ENCODE results near the gene METTL23. TPM values are rescaled to one million over a fixed set of nuclear protein-coding genes. Genes with fewer than 3 reads are reported as not detected.

METTL23 gene
- total and polyA plus RNA-seq, 4 donors: 23.1 to 43.1 (median 36.1) TPM

DNA sequence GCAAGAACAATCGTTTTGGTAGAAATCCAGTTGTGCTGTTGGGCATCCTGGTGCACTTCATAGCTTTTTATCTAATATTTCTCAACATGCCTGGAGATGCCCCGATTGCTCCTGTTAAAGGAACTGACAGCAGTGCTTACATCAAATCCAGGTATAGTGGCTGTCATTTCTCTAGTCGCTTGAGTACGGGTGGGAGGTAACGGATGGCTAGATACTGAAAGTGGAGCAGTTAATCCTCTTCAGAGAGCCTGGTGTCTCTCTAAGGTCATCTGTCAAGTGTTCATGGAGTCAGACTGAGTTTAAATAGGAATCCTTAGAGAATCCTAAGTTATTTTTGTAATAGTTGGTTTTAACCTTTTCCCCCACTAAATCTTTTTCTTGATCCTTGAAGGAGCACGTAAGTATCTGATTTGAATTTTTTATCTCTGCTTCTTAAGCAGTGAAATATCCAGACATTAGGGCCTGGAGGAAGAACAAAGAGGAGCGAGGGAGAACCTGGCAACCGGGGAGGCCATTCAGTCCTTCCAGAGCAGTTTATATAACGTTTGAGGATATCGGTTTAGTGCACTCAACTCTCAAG is 48.5 kb downstream of the METTL23 start:
- DNase-seq (no peak), ATAC-seq (ENCODE audit: insufficient read depth, low FRiP score) (no peak)
- Histone ChIP-seq H3K9me3 (ENCODE audit: control insufficient read depth in 4 of 4, insufficient read depth in 3 of 4, low read length in 3 of 4) (no peaks in the 10 kb centered on the region), H3K9ac (ENCODE audit: insufficient read depth in 1 of 2, low read length in 2 of 2) (no peak overlapping the region), H3K36me3 (ENCODE audit: control insufficient read depth in 4 of 4, insufficient read depth in 4 of 4, low read length in 4 of 4) (peaks cover 14 to 35% (median 20%) of the 10 kb centered on the region in 4 donors), H3K4me3 (no peak overlapping the region), H3K27me3 (ENCODE audit: control insufficient read depth in 3 of 3, insufficient read depth in 3 of 3, low read length in 2 of 3) (no peaks in the 10 kb centered on the region), H3K27ac (ENCODE audit: low read depth in 1 of 2, low read length in 1 of 2) (no peak overlapping the region), H3K4me1 (ENCODE audit: control insufficient read depth in 5 of 5, insufficient read depth in 5 of 5, low read length in 5 of 5) (no peaks in the 10 kb centered on the region)
- TF ChIP-seq, protein P1, sequence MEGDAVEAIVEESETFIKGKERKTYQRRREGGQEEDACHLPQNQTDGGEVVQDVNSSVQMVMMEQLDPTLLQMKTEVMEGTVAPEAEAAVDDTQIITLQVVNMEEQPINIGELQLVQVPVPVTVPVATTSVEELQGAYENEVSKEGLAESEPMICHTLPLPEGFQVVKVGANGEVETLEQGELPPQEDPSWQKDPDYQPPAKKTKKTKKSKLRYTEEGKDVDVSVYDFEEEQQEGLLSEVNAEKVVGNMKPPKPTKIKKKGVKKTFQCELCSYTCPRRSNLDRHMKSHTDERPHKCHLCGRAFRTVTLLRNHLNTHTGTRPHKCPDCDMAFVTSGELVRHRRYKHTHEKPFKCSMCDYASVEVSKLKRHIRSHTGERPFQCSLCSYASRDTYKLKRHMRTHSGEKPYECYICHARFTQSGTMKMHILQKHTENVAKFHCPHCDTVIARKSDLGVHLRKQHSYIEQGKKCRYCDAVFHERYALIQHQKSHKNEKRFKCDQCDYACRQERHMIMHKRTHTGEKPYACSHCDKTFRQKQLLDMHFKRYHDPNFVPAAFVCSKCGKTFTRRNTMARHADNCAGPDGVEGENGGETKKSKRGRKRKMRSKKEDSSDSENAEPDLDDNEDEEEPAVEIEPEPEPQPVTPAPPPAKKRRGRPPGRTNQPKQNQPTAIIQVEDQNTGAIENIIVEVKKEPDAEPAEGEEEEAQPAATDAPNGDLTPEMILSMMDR (IDR thresholded peaks at IDR 0.05; ENCODE audit: control extremely low read depth, extremely low read depth): no peak
- WGBS, 2 donors: 89 to 92% methylated on average over 10 of the region's 10 CpGs

DNA sequence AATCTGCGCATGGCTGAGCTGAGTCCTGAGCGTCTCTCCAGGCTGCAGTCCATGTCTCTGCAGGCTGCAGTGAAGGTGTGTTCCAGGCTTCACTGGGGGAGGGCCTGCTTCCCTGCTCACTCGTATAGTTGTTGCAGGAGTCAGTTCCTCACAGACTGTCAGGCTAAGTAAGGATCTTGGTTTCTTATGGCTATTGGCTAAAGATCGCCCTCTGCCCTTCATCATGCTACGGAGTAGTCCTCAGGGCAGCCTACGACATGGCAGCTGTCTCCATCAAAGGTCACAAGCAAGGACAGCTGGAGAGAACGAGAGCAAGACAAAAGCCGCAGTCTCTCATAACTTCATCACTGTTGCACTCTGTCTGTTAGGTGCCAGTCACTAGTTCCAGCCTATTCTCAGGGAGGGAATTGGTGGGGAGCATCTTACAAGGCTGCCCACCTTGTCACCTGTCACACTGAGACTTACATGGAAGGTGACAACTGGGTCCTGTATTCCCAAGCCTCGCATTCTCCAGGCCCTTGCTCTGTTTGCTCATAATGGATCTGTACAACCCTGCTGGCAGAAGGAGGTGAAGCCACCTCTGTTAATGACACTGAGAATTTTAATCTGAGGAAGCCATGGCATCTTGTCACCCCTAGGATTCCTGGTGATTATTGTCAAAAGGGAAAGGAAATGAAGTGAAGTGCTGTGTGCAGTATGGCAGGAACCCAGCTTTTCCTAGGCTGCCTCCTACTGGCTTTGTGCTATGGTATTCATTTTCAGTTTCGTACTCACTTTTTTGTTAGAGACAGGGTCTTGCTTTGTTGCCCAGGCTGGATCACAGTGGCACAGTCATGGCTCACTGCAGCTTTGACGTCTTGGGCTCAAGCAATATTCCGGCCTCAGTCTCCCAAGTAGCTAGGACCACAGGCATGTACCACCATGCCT is 54.7 kb downstream of the METTL23 start:
- Histone ChIP-seq H3K9me3 (ENCODE audit: control insufficient read depth in 4 of 4, insufficient read depth in 3 of 4, low read length in 3 of 4) (no peaks in the 10 kb centered on the region), H3K4me1 (ENCODE audit: control insufficient read depth in 5 of 5, insufficient read depth in 5 of 5, low read length in 5 of 5) (no peaks in the 10 kb centered on the region), H3K9ac (ENCODE audit: insufficient read depth in 1 of 2, low read length in 2 of 2) (no peak overlapping the region), H3K27me3 (ENCODE audit: control insufficient read depth in 3 of 3, insufficient read depth in 3 of 3, low read length in 2 of 3) (no peaks in the 10 kb centered on the region), H3K27ac (ENCODE audit: low read depth in 1 of 2, low read length in 1 of 2) (no peak overlapping the region), H3K36me3 (ENCODE audit: control insufficient read depth in 4 of 4, insufficient read depth in 4 of 4, low read length in 4 of 4) (peaks cover 7 to 19% (median 12%) of the 10 kb centered on the region in 4 donors), H3K4me3 (no peak overlapping the region)
- WGBS, 2 donors: 93% methylated on average over 12 of the region's 12 CpGs
- no peak for ATAC-seq (ENCODE audit: insufficient read depth, low FRiP score)
- no peak for DNase-seq
- TF ChIP-seq, protein P1 (IDR thresholded peaks at IDR 0.05; ENCODE audit: control extremely low read depth, extremely low read depth): no peak

DNA sequence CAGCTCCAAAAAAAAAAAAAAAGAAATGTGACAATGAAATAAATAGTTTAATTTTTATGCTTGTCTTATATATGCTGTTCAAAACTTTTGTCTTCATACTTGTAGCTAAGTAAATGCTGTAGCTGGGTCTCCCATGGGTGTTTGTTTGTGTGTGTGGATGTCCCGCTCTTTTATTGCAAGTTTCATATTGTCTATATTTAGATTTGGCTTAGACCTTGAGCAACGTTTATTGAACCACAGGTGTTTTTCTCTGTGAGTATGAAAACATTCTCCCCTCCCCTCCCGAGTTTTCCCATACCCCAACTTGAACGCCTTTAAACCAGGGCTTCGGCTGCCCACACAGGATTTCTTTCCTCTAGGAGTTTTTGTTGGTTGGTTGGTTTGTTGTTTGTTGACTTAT is 56.5 kb downstream of the METTL23 start:
- TF ChIP-seq, protein P1 (IDR thresholded peaks at IDR 0.05; ENCODE audit: control extremely low read depth, extremely low read depth): no peak
- Histone ChIP-seq H3K36me3 (ENCODE audit: control insufficient read depth in 4 of 4, insufficient read depth in 4 of 4, low read length in 4 of 4) (peaks cover 5 to 11% (median 10%) of the 10 kb centered on the region in 4 donors), H3K4me3 (no peak overlapping the region), H3K9ac (ENCODE audit: insufficient read depth in 1 of 2, low read length in 2 of 2) (no peak overlapping the region), H3K4me1 (ENCODE audit: control insufficient read depth in 5 of 5, insufficient read depth in 5 of 5, low read length in 5 of 5) (no peaks in the 10 kb centered on the region), H3K27ac (ENCODE audit: low read depth in 1 of 2, low read length in 1 of 2) (no peak overlapping the region), H3K27me3 (ENCODE audit: control insufficient read depth in 3 of 3, insufficient read depth in 3 of 3, low read length in 2 of 3) (no peaks in the 10 kb centered on the region), H3K9me3 (ENCODE audit: control insufficient read depth in 4 of 4, insufficient read depth in 3 of 4, low read length in 3 of 4) (no peaks in the 10 kb centered on the region)
- WGBS, 2 donors: 84 to 91% methylated on average over 5 of the region's 5 CpGs
- no peak for ATAC-seq (ENCODE audit: insufficient read depth, low FRiP score)
- DNase-seq: no peak

Small RNA genes within 50 kb of the gene (small RNA-seq; reads per million reads assigned to genes)
- gene AC005837.3 (ENCODE audit: low replicate concordance) (not detected), gene RF02271 (ENCODE audit: low replicate concordance) (not detected), gene RNU6-97P (ENCODE audit: low replicate concordance) (not detected), gene RNY4P36 (ENCODE audit: low replicate concordance) (0.37 reads per million, percentile 46 among the genes with 10 or more reads in this experiment)

Other genes with a start within 250 kb of the METTL23 start
- gene RHBDF2, start 225.4 kb upstream of the METTL23 start, total RNA-seq: 10 to 100 TPM; 22.7 to 56.5 TPM
- gene RHBDF2, start 225.4 kb upstream of the METTL23 start, polyA plus RNA-seq: 100 to 1,000 TPM in 1 of 2 donors, 10 to 100 TPM in 1; 20.1 to 116 TPM
- gene CYGB, start 189.1 kb upstream of the METTL23 start, total RNA-seq: 10 to 100 TPM; 15.9 to 20.0 TPM
- gene CYGB, start 189.1 kb upstream of the METTL23 start, polyA plus RNA-seq: 10 to 100 TPM; 21.4 to 30.4 TPM
- gene PRCD, start 186.8 kb upstream of the METTL23 start, total RNA-seq: 10 to 100 TPM in 1 of 2 donors, 1 to 10 TPM in 1; 3.3 to 11.3 TPM
- 1 to 10 TPM; 2.0 to 7.9 TPM for gene PRCD, start 186.8 kb upstream of the METTL23 start, polyA plus RNA-seq
- 10 to 100 TPM; 20.8 to 38.0 TPM for gene ST6GALNAC2, start 141.0 kb upstream of the METTL23 start, total RNA-seq
- 10 to 100 TPM; 12.1 to 15.4 TPM for gene ST6GALNAC2, start 141.0 kb upstream of the METTL23 start, polyA plus RNA-seq
- 10 to 100 TPM; 22.5 to 24.9 TPM for gene ST6GALNAC1, start 83.1 kb upstream of the METTL23 start, total RNA-seq
- 10 to 100 TPM; 13.9 to 19.3 TPM for gene ST6GALNAC1, start 83.1 kb upstream of the METTL23 start, polyA plus RNA-seq
- gene MXRA7, start 15.9 kb upstream of the METTL23 start, total RNA-seq: 100 to 1,000 TPM; 101 to 127 TPM
- 10 to 100 TPM; 60.9 to 65.4 TPM for gene MXRA7, start 15.9 kb upstream of the METTL23 start, polyA plus RNA-seq
- 10 to 100 TPM; 25.6 to 34.3 TPM for gene JMJD6, start 233 bp upstream of the METTL23 start, total RNA-seq
- gene JMJD6, start 233 bp upstream of the METTL23 start, polyA plus RNA-seq: 10 to 100 TPM; 23.8 to 52.9 TPM
- 100 to 1,000 TPM; 172 to 215 TPM for gene SRSF2, start 10.5 kb downstream of the METTL23 start, total RNA-seq
- gene SRSF2, start 10.5 kb downstream of the METTL23 start, polyA plus RNA-seq: 100 to 1,000 TPM; 136 to 251 TPM
- gene MFSD11, start 11.3 kb downstream of the METTL23 start, total RNA-seq: 10 to 100 TPM; 30.5 to 57.5 TPM
- 10 to 100 TPM; 12.0 to 19.5 TPM for gene MFSD11, start 11.3 kb downstream of the METTL23 start, polyA plus RNA-seq
- gene MGAT5B, start 141.6 kb downstream of the METTL23 start, total RNA-seq: under 1 TPM; 0.28 to 0.40 TPM
- under 1 TPM; 0.52 to 0.67 TPM for gene MGAT5B, start 141.6 kb downstream of the METTL23 start, polyA plus RNA-seq